ENCODE results near the gene PMFBP1.
"Not testable (repeated sequence)": the region's sequence is repeated elsewhere in the genome, so short reads cannot be mapped to it uniquely, and the experiment has no call there.

The PMFBP1 gene

GRCh38 chr16:72108353-72109102, 63.4 kb downstream of the PMFBP1 start:
- DNase-seq (ENCODE audit: low read depth in 3 of 3, low spot score in 1 of 3) = no peak

GRCh38 chr16:72107371-72107770, 64.6 kb downstream of the PMFBP1 start:
- no peak for DNase-seq (ENCODE audit: low read depth in 3 of 3, low spot score in 1 of 3)

DNA sequence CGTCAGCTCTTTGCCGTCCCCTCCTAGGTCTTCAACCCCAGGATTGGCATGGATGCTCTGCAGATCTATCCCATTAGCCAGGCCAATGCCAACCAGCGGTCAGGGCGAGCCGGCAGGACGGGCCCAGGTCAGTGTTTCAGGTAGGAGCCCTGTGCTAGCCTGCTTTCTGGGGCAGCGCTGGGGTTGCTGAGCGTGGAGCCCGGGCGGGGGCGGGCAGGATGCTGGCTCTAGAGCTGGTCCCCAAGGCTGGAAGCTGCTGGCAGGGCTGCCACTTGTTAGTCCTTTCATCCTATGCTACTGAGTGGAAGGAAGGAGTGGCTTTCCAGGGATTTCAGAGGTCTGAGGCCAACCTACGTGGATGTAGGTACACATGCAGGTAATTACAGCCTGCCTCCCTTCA, 66.0 kb downstream of the PMFBP1 start:
- no peak for DNase-seq (ENCODE audit: low read depth in 3 of 3, low spot score in 1 of 3)

GRCh38 chr16:72104905-72105304, 67.0 kb downstream of the PMFBP1 start:
- no peak for DNase-seq (ENCODE audit: low read depth in 3 of 3, low spot score in 1 of 3)

DNA sequence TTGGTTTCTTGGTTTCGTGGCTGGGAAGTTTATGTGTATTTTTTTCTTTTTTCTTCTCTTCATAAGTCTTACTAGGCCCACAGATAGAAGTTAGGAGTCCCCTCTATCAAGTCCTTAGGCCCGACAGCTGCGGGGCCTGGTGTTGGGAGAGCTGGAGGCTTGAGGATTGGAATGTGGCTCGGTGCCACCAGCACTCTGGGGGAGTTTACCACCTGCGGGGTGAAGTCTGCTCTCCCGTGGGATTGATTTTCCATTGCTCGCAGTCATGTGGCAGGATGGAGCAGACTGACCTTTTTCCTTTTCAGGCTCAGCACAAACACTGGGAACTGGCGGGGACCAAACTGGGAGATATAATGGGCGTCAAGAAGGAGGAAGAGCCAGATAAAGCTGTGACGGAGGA, 70.8 kb downstream of the PMFBP1 start:
- no peak for DNase-seq (ENCODE audit: low read depth in 3 of 3, low spot score in 1 of 3)

DNA sequence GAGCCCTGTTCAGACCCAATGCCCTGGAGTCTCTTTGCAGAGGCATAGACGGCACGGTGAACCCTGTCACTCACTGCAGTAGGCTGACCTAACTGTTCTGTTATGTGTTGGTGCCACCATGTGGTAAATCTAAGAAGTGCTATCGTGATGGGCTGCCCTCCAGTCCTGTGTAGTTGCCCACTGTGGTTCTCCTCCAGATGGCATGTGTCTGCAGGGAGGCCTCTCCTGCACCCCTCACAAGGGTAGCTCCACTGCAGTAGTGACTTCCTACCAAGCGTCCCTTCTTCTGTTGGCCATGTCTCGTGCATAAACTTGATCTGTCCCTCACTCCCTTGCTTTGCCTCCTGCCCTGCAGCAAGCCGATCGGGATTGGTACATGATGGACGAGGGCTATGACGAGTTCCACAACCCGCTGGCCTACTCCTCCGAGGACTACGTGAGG, 72.6 kb downstream of the PMFBP1 start:
- DNase-seq (ENCODE audit: low read depth in 3 of 3, low spot score in 1 of 3) = no peak

DNA sequence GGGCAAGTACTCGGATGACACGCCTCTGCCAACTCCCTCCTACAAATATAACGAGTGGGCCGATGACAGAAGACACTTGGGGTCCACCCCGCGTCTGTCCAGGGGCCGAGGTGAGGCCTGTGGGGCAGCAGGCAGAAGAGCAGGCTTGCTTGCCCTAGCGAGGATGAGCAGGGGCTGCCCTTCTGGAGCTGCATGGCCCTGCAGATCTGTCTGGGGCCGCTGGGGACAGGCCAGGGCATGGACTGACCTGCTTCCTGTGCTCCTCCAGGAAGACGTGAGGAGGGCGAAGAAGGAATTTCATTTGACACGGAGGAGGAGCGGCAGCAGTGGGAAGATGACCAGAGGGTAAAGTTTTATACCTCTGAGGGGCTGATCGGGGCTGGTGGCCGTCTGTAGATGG, 73.0 kb downstream of the PMFBP1 start:
- no peak for DNase-seq (ENCODE audit: low read depth in 3 of 3, low spot score in 1 of 3)

DNA sequence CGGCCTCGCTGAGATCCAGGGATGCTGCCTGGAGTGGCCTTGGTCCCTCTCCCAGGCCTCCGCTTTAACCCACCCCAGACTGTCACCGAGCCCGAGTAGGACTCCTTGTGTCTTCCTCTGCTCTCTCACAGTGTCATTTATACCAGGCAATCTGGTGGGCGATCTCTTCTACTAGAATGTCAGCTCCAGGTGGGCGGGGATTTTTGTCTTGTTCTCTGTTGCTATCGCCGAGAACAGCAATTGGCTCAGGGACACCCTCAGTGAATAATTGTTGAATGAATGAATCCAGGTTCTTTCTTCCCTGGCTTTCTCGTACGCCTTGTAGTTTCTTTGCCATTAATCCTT, 77.7 kb downstream of the PMFBP1 start:
- DNase-seq (ENCODE audit: low read depth in 3 of 3, low spot score in 1 of 3) = no peak

- DNase-seq (ENCODE audit: low read depth in 3 of 3, low spot score in 1 of 3) = peak; percentile 69 to 75 (median 73)
Observed at GRCh38 chr16:72093448-72094265, 78.3 kb downstream of the PMFBP1 start, which contains the start of the genes DHX38 and TXNL4B. Gene DHX38, plus strand, starts transcription at chr16:72093847. Its CDS starts 2,311 bp downstream, at chr16:72096158. Gene TXNL4B, minus strand, starts transcription at chr16:72093620. Its CDS starts 2,871 bp downstream, at chr16:72090749.

GRCh38 chr16:72092832-72093447, 79.0 kb downstream of the PMFBP1 start:
- DNase-seq (ENCODE audit: low read depth in 3 of 3, low spot score in 1 of 3) = no peak

- no peak for DNase-seq (ENCODE audit: low read depth in 3 of 3, low spot score in 1 of 3)
Observed at GRCh38 chr16:72091217-72091616, 80.7 kb downstream of the PMFBP1 start.

DNA sequence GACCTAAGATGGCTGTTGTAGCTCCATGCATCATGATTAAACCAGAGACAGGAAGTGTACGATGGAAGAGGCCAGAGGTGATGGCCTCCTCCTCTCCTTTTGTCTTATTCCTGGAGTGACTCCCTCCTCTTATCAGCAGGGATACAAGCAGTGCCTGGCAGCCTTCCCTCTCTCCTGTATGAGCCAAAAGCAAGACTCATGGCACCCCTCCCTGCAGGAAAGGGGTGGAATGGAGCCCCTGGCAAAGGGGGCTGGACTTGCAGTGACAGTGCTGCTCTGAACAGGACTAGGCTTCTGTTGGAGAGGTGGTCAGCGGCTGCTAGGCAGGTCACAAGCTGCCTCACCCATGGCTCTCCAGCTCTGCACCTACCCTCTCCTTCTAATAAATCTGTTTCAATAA, 87.0 kb downstream of the PMFBP1 start:
- DNase-seq (ENCODE audit: low read depth in 3 of 3, low spot score in 1 of 3) = no peak

- DNase-seq (ENCODE audit: low read depth in 3 of 3, low spot score in 1 of 3) = no peak
Observed at GRCh38 chr16:72084445-72084844, 87.5 kb downstream of the PMFBP1 start.

DNA sequence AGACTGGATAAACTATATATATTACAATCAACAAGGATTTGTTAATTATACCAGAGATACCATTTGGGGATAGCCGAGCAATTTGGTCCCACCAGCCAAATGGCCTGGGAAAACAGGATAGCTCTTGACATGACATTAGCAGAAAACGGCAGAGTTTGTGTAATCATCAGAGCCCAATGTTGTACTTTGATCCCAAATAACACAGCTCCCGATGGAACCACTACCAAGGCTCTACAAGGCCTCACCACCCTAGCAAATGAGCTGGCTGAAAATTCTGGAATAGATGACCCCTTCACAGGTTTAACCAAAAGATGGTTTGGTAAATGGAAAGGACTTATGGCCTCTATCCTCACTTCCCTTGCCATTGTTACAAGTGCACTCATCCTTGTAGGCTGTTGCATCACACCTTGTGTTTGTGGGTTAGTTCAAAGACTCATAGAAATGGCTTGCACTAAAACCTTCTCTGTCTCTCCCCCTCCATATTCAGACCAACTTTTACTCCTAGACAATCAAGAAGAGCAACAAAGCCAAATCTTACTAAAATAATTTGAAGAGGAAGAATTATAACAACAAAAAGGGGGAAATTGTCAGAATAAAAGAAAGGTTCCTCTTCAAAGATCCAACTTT, 88.1 kb downstream of the PMFBP1 start:
- no peak for DNase-seq (ENCODE audit: low read depth in 3 of 3, low spot score in 1 of 3)

DNA sequence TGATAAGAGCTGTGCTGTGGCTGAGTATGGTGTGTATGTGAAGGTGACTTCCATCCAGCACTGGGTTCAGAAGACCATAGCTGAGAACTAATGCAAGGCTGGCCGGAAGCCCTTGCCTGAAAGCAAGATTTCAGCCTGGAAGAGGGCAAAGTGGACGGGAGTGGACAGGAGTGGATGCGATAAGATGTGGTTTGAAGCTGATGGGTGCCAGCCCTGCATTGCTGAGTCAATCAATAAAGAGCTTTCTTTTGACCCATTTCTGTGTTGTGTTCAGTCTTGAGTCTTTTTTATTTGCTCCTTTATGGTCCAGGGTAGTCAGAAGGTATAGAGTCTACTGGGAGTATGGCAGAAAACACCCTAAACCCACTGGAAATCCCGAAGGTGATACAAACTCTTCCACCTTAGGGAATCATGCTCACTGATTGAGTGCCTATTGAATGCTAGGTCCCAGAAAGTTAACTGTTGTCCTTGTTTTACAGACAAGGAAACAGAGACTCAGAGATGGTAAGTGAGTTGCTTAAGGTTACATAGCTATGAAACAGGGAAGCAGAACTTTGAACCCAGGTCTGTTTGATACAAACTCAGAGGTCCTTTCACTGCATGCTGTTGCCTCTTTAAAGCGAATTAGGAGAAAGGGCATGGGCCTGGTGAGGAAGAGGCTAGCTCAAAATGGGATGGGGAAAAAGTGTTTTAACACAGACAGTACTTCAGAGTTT, 94.8 kb downstream of the PMFBP1 start:
- not testable (repeated sequence) for DNase-seq (ENCODE audit: low read depth in 3 of 3, low spot score in 1 of 3)

- DNase-seq (ENCODE audit: low read depth in 3 of 3, low spot score in 1 of 3) = not testable (repeated sequence)
Observed at GRCh38 chr16:72075067-72075466, 96.9 kb downstream of the PMFBP1 start.

- no peak for DNase-seq (ENCODE audit: low read depth in 3 of 3, low spot score in 1 of 3)
Observed at GRCh38 chr16:72073560-72074230, 98.3 kb downstream of the PMFBP1 start.

- DNase-seq (ENCODE audit: low read depth in 3 of 3, low spot score in 1 of 3) = no peak
Observed at GRCh38 chr16:72072514-72073342, 99.2 kb downstream of the PMFBP1 start.
